ENCODE results near the gene ARHGAP23.

ARHGAP23 gene

DNA sequence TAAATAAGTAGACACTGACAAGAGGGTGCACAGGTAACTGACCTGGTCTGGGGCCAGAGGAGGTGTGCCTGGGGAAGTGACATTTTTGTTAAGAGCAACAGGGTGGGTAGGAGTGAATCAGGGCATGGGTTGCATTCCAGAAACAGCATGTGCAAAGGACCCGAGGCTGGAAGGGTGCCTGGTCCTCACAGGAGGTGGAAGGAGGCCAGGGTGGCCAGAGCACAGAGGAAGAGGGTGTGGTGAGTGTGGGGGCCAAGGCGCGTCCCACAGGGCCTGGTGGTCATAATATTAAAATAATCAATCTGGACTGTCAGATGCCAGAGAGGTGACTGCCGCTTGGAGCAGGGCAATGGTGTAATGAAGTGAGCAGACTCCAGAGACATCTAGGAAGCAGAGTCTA is 14.3 kb downstream of the ARHGAP23 start:
- no peak for DNase-seq (ENCODE audit: low read depth)

- DNase-seq (ENCODE audit: low read depth) = no peak
Measured at GRCh38 chr17:38443356-38444031, 15.2 kb downstream of the ARHGAP23 start.

- no peak for DNase-seq (ENCODE audit: low read depth)
Measured at GRCh38 chr17:38444151-38444550, 15.9 kb downstream of the ARHGAP23 start.

DNA sequence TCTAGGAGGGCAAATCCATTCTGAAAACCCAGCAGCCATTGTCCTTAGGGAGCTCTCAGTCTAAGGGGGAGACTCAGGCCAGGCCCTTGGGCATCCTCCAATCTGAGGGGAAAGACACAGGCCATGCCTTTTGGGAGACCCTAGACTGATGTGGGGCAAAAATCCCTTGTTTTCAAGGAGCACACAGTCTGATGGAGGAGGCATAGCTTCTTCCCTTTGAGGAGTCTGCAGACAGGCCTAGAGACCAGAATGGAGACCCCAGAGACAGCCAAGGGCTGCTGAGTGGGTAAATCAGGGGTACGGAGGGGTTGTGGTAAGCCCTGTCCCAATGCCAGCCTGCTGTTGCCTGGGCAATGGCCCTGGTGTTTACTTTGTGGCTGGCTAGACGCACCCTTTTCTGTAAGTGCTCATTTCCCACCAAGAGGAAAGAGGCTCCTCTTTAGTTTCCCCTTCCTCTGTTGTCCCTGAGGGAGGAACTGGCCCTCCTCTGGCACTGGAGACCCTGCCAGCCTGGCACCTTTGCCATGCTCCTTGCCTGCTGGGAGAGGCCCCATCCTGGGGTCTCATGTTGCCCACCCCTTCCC is 19.3 kb downstream of the ARHGAP23 start:
- no peak for DNase-seq (ENCODE audit: low read depth)

GRCh38 chr17:38448208-38448771 is 20.0 kb downstream of the ARHGAP23 start:
- DNase-seq (ENCODE audit: low read depth) = peak; percentile 64

- peak; percentile 86 for DNase-seq (ENCODE audit: low read depth)
Measured at GRCh38 chr17:38449364-38449763, 21.1 kb downstream of the ARHGAP23 start.

- DNase-seq (ENCODE audit: low read depth) = no peak
Measured at GRCh38 chr17:38450557-38451029, 22.3 kb downstream of the ARHGAP23 start.

- DNase-seq (ENCODE audit: low read depth) = peak; percentile 89
Measured at GRCh38 chr17:38451030-38451839, 23.0 kb downstream of the ARHGAP23 start.

GRCh38 chr17:38451840-38452529 is 23.7 kb downstream of the ARHGAP23 start:
- peak; percentile 95 for DNase-seq (ENCODE audit: low read depth)

DNA sequence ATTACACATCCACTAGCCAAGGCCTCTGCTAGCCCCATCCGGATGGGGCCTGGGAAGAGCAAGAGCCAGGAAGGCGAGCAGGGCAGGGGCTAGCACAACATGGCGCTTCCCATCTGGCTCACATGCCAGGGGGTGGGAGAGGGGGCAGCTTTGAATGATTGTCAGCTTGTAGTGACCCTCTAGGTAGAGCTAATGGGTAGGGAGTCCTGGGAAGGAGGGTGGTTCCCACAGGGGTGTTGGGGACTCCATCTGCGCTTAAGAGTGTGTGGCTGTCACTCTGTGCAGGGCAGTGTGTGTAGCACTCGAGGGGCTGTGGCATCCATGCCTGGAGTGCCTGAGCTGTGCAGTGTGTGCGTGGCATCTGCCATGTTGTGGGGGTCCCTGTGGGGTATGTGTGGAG is 24.5 kb downstream of the ARHGAP23 start:
- DNase-seq (ENCODE audit: low read depth) = no peak

DNA sequence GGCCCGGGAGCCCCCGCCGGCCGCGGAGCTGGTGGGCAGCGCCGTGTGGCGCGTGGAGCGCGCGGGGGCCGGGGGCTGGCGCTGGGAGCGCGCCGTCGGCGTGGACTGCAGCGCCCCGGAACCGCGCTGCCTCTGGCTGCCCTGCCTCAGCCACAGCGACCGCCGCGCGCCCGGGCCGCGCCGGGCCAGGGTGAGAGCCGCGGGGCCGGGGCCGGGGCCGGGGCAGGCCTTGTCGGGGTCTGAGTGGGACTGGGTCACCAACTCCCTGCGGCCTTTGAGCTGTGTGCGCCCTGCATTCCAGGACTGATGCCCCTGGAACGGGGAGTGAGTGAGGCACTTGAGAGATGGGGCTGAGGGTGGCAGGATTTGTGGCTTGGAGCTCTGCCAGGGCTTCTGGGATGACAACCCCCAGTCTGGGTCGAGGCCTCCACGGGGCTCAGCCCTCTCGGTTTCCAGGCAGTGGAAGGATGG is 25.7 kb downstream of the ARHGAP23 start:
- peak; percentile 65 for DNase-seq (ENCODE audit: low read depth)

GRCh38 chr17:38454532-38454931 is 26.3 kb downstream of the ARHGAP23 start:
- peak; percentile 77 for DNase-seq (ENCODE audit: low read depth)

GRCh38 chr17:38455288-38455915 is 27.1 kb downstream of the ARHGAP23 start:
- no peak for DNase-seq (ENCODE audit: low read depth)

- no peak for DNase-seq (ENCODE audit: low read depth)
Measured at GRCh38 chr17:38456031-38456815, 28.0 kb downstream of the ARHGAP23 start.

- no peak for DNase-seq (ENCODE audit: low read depth)
Measured at GRCh38 chr17:38457577-38458371, 29.5 kb downstream of the ARHGAP23 start.

DNA sequence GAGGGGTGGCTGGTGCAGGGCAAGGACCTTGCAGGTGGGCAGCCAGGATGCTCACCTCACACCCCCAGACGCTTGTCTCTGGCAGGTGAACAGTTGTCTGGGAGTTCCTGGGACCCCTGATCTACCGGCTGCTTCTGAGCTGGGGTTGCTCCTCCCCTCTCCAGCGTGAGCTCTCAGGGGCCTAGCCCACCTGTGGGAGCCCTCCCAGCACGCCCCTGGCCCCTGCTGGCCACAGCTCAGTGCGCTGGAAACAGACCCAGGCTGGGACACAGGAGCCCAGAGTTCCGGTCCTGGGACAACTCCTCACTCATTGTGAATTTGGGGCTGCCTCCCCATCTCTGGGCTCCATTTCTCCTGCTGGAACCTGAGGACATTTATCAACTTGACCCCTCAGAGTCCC is 30.3 kb downstream of the ARHGAP23 start:
- DNase-seq (ENCODE audit: low read depth) = no peak

- DNase-seq (ENCODE audit: low read depth) = no peak
Measured at GRCh38 chr17:38459567-38459966, 31.3 kb downstream of the ARHGAP23 start.

- DNase-seq (ENCODE audit: low read depth) = no peak
Measured at GRCh38 chr17:38460082-38460715, 31.9 kb downstream of the ARHGAP23 start.
